ENCODE results near the gene H1-8. TPM values are rescaled to one million over a fixed set of nuclear protein-coding genes. Genes with fewer than 3 reads are reported as not detected.

H1-8 gene
- total RNA-seq, 2 donors from 2014 or later: not detected

GRCh38 chr3:129558772-129559564 is 16.0 kb downstream of the H1-8 start:
- H3K4me1 ChIP-seq (ENCODE audit: control insufficient read depth in 1 of 2, low read depth in 2 of 2): peaks cover 60 to 89% of the 10 kb centered on the region in 2 donors
- DNase-seq (ENCODE audit: low spot score) (no peak), ATAC-seq (ENCODE audit: insufficient number of reproducible peaks, low FRiP score, low read depth) (no peak)
- H3K27me3 ChIP-seq (replicated peaks; ENCODE audit: insufficient read depth): no peaks in the 10 kb centered on the region
- H3K9me3 ChIP-seq: no peaks in the 10 kb centered on the region
- peaks cover 22% of the 10 kb centered on the region for H3K36me3 ChIP-seq
- H3K27ac ChIP-seq: peak overlapping the region; percentile 78 to 86
- H3K4me3 ChIP-seq: no peak overlapping the region
- TF ChIP-seq CTCF (IDR thresholded peaks at IDR 0.05): no peak

GRCh38 chr3:129559565-129560079 is 16.6 kb downstream of the H1-8 start:
- no peak for DNase-seq (ENCODE audit: low spot score)
- Histone ChIP-seq H3K4me1 (ENCODE audit: control insufficient read depth in 1 of 2, low read depth in 2 of 2) (peaks cover 66 to 89% of the 10 kb centered on the region in 2 donors), H3K4me3 (peak overlapping the region; percentile 67), H3K9me3 (no peaks in the 10 kb centered on the region), H3K27me3 (replicated peaks; ENCODE audit: insufficient read depth) (no peaks in the 10 kb centered on the region), H3K27ac (peak overlapping the region; percentile 78 to 86), H3K36me3 (peaks cover 27% of the 10 kb centered on the region)
- TF ChIP-seq CTCF (IDR thresholded peaks at IDR 0.05): no peak
- no peak for ATAC-seq (ENCODE audit: insufficient number of reproducible peaks, low FRiP score, low read depth)

- no peaks in the 10 kb centered on the region for H3K9me3 ChIP-seq
- no peak for TF ChIP-seq CTCF (IDR thresholded peaks at IDR 0.05)
- peak overlapping the region; percentile 67 for H3K4me3 ChIP-seq
- peaks cover 32% of the 10 kb centered on the region for H3K36me3 ChIP-seq
- DNase-seq (ENCODE audit: low spot score) (no peak), ATAC-seq (ENCODE audit: insufficient number of reproducible peaks, low FRiP score, low read depth) (peak; percentile 35)
- H3K27ac ChIP-seq: peak overlapping the region; percentile 78 to 86
- no peaks in the 10 kb centered on the region for H3K27me3 ChIP-seq (replicated peaks; ENCODE audit: insufficient read depth)
- H3K4me1 ChIP-seq (ENCODE audit: control insufficient read depth in 1 of 2, low read depth in 2 of 2): peaks cover 61 to 89% of the 10 kb centered on the region in 2 donors
Measured at GRCh38 chr3:129560269-129560787, 17.4 kb downstream of the H1-8 start.

- DNase-seq (ENCODE audit: low spot score): peak; percentile 59
- TF ChIP-seq CTCF (IDR thresholded peaks at IDR 0.05): no peak
- Histone ChIP-seq H3K4me3 (peak overlapping the region; percentile 67), H3K27me3 (replicated peaks; ENCODE audit: insufficient read depth) (no peaks in the 10 kb centered on the region), H3K36me3 (peaks cover 39% of the 10 kb centered on the region), H3K27ac (peak overlapping the region; percentile 78 to 86), H3K4me1 (ENCODE audit: control insufficient read depth in 1 of 2, low read depth in 2 of 2) (peaks cover 57 to 83% of the 10 kb centered on the region in 2 donors), H3K9me3 (no peaks in the 10 kb centered on the region)
- peak; percentile 59 for ATAC-seq (ENCODE audit: insufficient number of reproducible peaks, low FRiP score, low read depth)
Measured at GRCh38 chr3:129560911-129561594, 18.1 kb downstream of the H1-8 start.

Data from thoracic aorta (tissue), 2 donors.